Coronary artery (tissue), 2 donors: Measurements from ENCODE around the gene TTC28.
"Not testable (repeated sequence)": the region's sequence is repeated elsewhere in the genome, so short reads cannot be mapped to it uniquely, and the experiment has no call there.

Source experiments
- DNase-seq: peaks from one replicate; pipeline ENCODE4 v3.0.0-alpha.2; 2017; ENCODE audit warnings: low spot score
- H3K27ac ChIP-seq, 2 donors: fragments of 200-600 bp; sonication (generic); one replicate each; pipeline ENCODE4 v1.5.1; 2016 to 2019
- H3K4me3 ChIP-seq: fragments of 200-600 bp; sonication (generic); 2 replicates; pipeline ENCODE4 v1.5.1; 2016; ENCODE audit warnings: mild to moderate bottlenecking, moderate library complexity
- TF ChIP-seq, protein P1 (sequence below): fragments of 200-600 bp; sonication (generic); IDR thresholded peaks from one replicate; pipeline ENCODE4 v1.5.1; 2019; ENCODE audit warnings: antibody characterized with exemption

TTC28 gene

DNA sequence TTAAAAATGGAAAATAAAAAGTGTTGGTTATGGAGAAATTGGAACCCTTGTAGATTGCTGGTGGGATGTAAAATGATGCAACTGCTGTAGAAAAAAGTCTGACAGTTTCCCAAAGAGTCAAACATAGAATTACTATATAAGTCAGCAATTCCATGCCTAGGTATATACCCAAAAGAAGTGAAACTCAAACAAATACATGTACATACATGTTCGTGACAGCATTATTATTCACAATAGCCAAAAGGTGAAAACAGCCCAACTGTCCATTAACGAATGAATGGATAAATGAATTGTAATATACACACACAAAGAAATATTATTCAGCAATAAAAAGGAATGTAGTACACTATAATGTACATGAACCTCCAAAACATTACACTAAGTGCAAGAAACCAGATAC, 116.0 kb downstream of the TTC28 start:
- DNase-seq = no peak
- Histone ChIP-seq H3K27ac (no peak overlapping the region), H3K4me3 (no peak overlapping the region)
- TF ChIP-seq, protein P1, sequence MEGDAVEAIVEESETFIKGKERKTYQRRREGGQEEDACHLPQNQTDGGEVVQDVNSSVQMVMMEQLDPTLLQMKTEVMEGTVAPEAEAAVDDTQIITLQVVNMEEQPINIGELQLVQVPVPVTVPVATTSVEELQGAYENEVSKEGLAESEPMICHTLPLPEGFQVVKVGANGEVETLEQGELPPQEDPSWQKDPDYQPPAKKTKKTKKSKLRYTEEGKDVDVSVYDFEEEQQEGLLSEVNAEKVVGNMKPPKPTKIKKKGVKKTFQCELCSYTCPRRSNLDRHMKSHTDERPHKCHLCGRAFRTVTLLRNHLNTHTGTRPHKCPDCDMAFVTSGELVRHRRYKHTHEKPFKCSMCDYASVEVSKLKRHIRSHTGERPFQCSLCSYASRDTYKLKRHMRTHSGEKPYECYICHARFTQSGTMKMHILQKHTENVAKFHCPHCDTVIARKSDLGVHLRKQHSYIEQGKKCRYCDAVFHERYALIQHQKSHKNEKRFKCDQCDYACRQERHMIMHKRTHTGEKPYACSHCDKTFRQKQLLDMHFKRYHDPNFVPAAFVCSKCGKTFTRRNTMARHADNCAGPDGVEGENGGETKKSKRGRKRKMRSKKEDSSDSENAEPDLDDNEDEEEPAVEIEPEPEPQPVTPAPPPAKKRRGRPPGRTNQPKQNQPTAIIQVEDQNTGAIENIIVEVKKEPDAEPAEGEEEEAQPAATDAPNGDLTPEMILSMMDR = no peak

GRCh38 chr22:28562324-28562723, 117.3 kb downstream of the TTC28 start:
- Histone ChIP-seq H3K4me3 (no peak overlapping the region), H3K27ac (no peak overlapping the region)
- TF ChIP-seq, protein P1 = no peak
- DNase-seq = no peak

GRCh38 chr22:28560743-28561101, 118.9 kb downstream of the TTC28 start:
- not testable (repeated sequence) for H3K4me3 ChIP-seq, DNase-seq, H3K27ac ChIP-seq

DNA sequence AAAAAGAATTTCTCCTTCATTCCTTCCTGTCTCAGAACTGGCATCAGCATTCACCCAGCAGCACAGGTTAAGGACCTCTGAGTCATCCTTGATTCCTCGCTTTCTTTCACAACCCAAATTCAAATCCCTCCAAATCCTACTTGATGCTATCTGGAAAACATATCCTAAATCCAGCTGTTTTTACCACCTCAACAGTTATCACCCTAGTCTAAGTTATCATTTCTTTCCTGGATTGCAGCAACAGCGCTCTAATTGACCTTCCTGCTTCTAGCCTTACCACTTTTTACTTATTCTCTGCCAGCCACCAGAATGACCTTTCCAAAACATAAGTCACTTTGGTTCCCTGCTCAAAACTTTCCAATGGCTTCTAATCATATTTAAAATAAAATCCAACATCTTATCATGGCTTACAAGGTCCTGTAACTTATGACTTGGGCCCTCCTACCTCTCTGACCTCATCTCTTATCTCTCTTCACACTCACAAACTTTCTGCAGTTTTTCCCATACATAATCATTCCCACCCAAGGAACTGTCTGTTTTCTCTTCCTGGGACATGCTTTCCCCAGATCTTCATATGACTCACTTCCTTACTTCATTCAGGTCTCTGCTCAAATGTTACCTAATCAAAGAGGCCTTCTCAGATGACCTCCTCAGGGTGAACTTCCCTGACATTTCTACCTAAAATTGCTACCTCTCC, 119.4 kb downstream of the TTC28 start:
- Histone ChIP-seq H3K27ac (no peak overlapping the region), H3K4me3 (no peak overlapping the region)
- no peak for DNase-seq
- TF ChIP-seq, protein P1 = no peak

GRCh38 chr22:28557184-28557583, 122.5 kb downstream of the TTC28 start:
- no peak for DNase-seq
- Histone ChIP-seq H3K4me3 (no peak overlapping the region), H3K27ac (no peak overlapping the region)
- TF ChIP-seq, protein P1 = no peak

DNA sequence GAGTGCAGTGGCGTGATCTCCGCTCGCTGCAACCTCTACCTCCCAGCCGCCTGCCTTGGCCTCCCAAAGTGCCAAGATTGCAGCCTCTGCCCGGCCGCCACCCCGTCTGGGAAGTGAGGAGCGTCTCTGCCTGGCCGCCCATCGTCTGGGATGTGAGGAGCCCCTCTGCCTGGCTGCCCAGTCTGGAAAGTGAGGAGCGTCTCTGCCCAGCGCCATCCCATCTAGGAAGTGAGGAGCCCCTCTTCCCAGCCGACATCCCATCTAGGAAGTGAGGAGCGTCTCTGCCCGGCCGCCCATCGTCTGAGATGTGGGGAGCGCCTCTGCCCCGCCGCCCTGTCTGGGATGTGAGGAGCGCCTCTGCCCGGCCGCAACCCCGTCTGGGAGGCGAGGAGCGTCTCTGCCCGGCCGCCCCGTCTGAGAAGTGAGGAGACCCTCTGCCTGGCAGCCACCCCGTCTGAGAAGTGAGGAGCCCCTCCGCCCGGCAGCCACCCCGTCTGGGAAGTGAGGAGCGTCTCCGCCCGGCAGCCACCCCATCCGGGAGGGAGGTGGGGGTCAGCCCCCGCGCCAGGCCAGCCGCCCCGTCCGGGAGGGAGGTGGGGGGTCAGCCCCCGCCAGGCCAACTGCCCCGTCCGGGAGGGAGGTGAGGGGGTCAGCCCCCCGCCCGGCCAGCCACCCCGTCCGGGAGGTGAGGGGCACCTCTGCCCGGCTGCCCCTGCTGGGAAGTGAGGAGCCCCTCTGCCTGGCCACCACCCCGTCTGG, 126.4 kb downstream of the TTC28 start:
- not testable (repeated sequence) for H3K27ac ChIP-seq, H3K4me3 ChIP-seq, DNase-seq

DNA sequence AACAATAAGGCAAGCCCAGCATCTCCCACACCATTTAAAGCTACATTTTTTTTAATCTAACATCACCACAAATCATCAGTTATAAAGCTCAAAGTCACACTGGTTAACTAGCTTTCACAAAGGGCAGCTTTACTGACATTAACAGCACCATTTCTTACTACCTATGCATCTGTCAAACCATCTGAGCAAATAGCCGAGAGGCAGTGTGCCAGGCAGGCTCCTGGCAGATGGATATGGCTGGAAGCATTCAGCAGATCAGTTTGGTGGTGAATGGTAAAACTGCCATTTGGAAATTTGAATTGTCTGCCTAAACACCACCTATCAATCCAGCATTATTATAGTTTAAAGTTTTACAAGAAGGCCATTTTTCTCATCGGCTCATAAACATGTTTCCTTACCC, 131.2 kb downstream of the TTC28 start:
- TF ChIP-seq, protein P1 = no peak
- Histone ChIP-seq H3K27ac (no peak overlapping the region), H3K4me3 (no peak overlapping the region)
- DNase-seq = no peak

DNA sequence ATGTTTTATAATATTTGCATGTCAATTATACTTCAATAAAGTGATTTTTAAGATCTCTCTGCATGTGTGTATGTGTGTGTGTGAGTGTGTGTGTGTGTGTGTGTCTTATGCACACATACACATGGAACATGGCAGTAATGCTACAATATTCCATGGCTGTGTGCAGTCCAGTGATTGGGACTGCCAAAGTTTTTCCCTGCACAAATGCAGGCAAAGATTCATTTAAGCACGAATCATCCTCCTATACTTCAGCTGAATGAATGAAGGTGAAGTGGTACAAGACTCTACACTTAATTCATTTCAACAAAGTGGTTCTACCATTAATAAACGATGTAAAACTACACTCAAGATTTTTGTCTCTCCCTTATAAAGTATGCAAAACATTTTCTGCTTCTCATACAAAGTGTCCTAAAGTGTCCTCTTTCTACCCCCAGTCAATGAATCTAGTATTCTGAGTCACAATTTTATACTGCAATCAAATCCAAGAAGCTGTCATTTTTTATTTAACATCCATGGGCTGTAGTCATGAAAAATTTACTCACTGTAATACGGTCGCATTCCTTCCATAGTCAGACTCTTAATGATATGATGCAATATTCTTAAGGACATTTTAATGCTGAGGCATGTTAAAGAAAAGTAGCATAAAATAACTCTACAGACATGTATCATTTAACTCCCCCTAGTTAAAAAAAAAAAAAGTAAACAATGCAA, 132.4 kb downstream of the TTC28 start:
- no peak for DNase-seq
- Histone ChIP-seq H3K4me3 (no peak overlapping the region), H3K27ac (no peak overlapping the region)
- TF ChIP-seq, protein P1 = no peak
